ENCODE data around the gene TOR2A.

DNA sequence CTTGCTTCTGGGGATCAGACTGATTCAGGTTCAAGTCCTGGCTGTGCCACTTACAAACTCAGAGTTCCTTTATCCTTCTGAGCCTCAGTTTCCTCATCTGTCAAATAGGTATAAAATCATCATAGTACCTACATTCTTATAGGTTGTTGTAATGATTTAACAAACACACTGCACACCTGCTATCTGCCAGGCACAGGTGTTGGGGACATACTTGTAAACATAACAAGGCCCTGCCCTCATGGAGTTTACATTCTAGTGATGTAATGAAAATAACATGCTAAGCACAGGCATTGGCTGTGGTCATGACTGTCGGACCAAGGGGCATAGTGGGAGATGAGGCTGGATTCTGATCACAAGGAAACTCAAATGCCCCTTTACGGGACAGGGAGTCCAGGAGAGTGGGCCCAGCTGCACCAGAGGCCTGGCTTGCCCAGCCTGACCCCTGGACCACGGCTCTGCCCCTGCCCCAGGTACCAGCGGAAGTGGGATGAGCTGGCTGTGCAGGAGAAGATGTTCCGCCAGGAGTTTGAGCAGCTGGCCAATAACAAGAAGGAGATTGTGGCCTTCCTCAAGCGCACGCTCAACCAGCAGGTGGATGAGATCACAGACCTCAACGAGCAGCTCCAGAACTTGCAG, 26.0 kb downstream of the TOR2A start:
- TF ChIP-seq, protein P1, sequence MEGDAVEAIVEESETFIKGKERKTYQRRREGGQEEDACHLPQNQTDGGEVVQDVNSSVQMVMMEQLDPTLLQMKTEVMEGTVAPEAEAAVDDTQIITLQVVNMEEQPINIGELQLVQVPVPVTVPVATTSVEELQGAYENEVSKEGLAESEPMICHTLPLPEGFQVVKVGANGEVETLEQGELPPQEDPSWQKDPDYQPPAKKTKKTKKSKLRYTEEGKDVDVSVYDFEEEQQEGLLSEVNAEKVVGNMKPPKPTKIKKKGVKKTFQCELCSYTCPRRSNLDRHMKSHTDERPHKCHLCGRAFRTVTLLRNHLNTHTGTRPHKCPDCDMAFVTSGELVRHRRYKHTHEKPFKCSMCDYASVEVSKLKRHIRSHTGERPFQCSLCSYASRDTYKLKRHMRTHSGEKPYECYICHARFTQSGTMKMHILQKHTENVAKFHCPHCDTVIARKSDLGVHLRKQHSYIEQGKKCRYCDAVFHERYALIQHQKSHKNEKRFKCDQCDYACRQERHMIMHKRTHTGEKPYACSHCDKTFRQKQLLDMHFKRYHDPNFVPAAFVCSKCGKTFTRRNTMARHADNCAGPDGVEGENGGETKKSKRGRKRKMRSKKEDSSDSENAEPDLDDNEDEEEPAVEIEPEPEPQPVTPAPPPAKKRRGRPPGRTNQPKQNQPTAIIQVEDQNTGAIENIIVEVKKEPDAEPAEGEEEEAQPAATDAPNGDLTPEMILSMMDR (optimal IDR thresholded peaks at IDR 0.05 in 1 of 3, IDR thresholded peaks at IDR 0.05 in 1 of 3, conservative IDR thresholded peaks at IDR 0.05 in 1 of 3; ENCODE audit: extremely low read depth in 1 of 3, insufficient read depth in 2 of 3, low read length in 3 of 3): no peak
- no peak for TF ChIP-seq EZH2 (IDR thresholded peaks at IDR 0.05; ENCODE audit: low read length)
